Upper lobe of left lung (tissue), 4 donors: ENCODE results near the gene UBE2C.
A peak's percentile ranks its signal among the peaks of the same experiment; 100 is the strongest.

Experiments
- CTCF ChIP-seq, 6 experiments: fragments of 450-650 bp in 4 of 6; fragments of 200-600 bp in 2 of 6; sonication (generic) in 2 of 6; IDR thresholded peaks; one replicate each; pipeline ENCODE4 v1.5.1; 2016 to 2019; ENCODE audit warnings: antibody characterized with exemption in 6 of 6
- POLR2A ChIP-seq, 4 donors: fragments of 450-650 bp; IDR thresholded peaks; one replicate each; pipeline ENCODE4 v1.5.1; 2016 to 2017; ENCODE audit warnings: antibody characterized with exemption in 4 of 4, mild to moderate bottlenecking in 2 of 4

- peak in 2 of 4 donors; percentile 47 to 72 for TF ChIP-seq POLR2A (IDR thresholded peaks at IDR 0.05)
- no peak for TF ChIP-seq CTCF (IDR thresholded peaks at IDR 0.05)
Measured at GRCh38 chr20:45833883-45834796, 21.7 kb downstream of the UBE2C start.
